Anterior cingulate cortex (tissue), 58 donors: ENCODE measurements around the gene CADPS2.
A peak's percentile ranks its signal among the peaks of the same experiment; 100 is the strongest.
"Not testable (repeated sequence)": the region's sequence is repeated elsewhere in the genome, so short reads cannot be mapped to it uniquely, and the experiment has no call there.

ENCODE experiments used
- DNase-seq, 58 donors: peaks; one replicate each; lab custom pipeline; 2025; lab: John Stamatoyannopoulos, UW

Gene CADPS2

GRCh38 chr7:122679813-122680212, 206.4 kb downstream of the CADPS2 start:
- DNase-seq, result no peak

- DNase-seq, result not testable (repeated sequence)
These were observed 207.0 kb downstream of the CADPS2 start for GRCh38 chr7:122679269-122679709.

- DNase-seq, result no peak
These were observed 209.1 kb downstream of the CADPS2 start for GRCh38 chr7:122677149-122677548.

- DNase-seq, result peak in 1 of 58 donors; percentile 13
These were observed 209.8 kb downstream of the CADPS2 start for GRCh38 chr7:122676466-122676865.

- no peak for DNase-seq
These were observed 210.6 kb downstream of the CADPS2 start for GRCh38 chr7:122675621-122676020.

GRCh38 chr7:122675011-122675410, 211.2 kb downstream of the CADPS2 start:
- DNase-seq, result no peak

- DNase-seq, result peak in 4 of 58 donors; percentile 6 to 19 (median 11)
These were observed 211.8 kb downstream of the CADPS2 start for GRCh38 chr7:122674502-122674901.

GRCh38 chr7:122673951-122674350, 212.3 kb downstream of the CADPS2 start:
- DNase-seq, result no peak

GRCh38 chr7:122672536-122672935, 213.7 kb downstream of the CADPS2 start:
- no peak for DNase-seq

- DNase-seq, result no peak
These were observed 222.5 kb downstream of the CADPS2 start for GRCh38 chr7:122663733-122664132.

- DNase-seq, result no peak
These were observed 227.4 kb downstream of the CADPS2 start for GRCh38 chr7:122658856-122659255.

GRCh38 chr7:122653685-122654084, 232.6 kb downstream of the CADPS2 start:
- no peak for DNase-seq

- no peak for DNase-seq
These were observed 233.4 kb downstream of the CADPS2 start for GRCh38 chr7:122652876-122653275.

GRCh38 chr7:122651451-122651850, 234.8 kb downstream of the CADPS2 start:
- DNase-seq, result no peak

- DNase-seq, result no peak
These were observed 243.0 kb downstream of the CADPS2 start for GRCh38 chr7:122643250-122643649.

- no peak for DNase-seq
These were observed 247.8 kb downstream of the CADPS2 start for GRCh38 chr7:122638459-122638858.

GRCh38 chr7:122637784-122638183, 248.5 kb downstream of the CADPS2 start:
- DNase-seq, result no peak

- not testable (repeated sequence) for DNase-seq
These were observed 250.8 kb downstream of the CADPS2 start for GRCh38 chr7:122635481-122635880.

- DNase-seq, result no peak
These were observed 252.8 kb downstream of the CADPS2 start for GRCh38 chr7:122633472-122633871.

GRCh38 chr7:122632238-122632637, 254.0 kb downstream of the CADPS2 start:
- DNase-seq, result no peak

- DNase-seq, result no peak
These were observed 256.8 kb downstream of the CADPS2 start for GRCh38 chr7:122629412-122629953.

GRCh38 chr7:122628651-122629411, 257.4 kb downstream of the CADPS2 start:
- DNase-seq, result no peak
